Lower lobe of right lung (tissue), 2 donors: ENCODE measurements around the gene LPCAT2. TPM values are rescaled to one million over a fixed set of nuclear protein-coding genes. Genes with fewer than 3 reads are reported as not detected.
"Not testable (repeated sequence)": the region's sequence is repeated elsewhere in the genome, so short reads cannot be mapped to it uniquely, and the experiment has no call there.

Experiments used
- ATAC-seq, 2 donors: fragments of 200-7000 bp; cut with Tn5 transposase; one replicate each; pipeline ENCODE4 v1.9.1; 2020 to 2022; ENCODE audit warnings: mild to moderate bottlenecking in 2 of 2, moderate library complexity in 2 of 2
- DNase-seq: peaks from one replicate; pipeline ENCODE4 v3.0.0-alpha.2; 2020
- H3K27ac ChIP-seq: fragments of 200-600 bp; one replicate; pipeline ENCODE4 v1.8.0; 2022
- H3K27me3 ChIP-seq: fragments of 200-600 bp; one replicate; pipeline ENCODE4 v1.8.0; 2022; ENCODE audit warnings: low read depth
- H3K36me3 ChIP-seq: fragments of 200-600 bp; one replicate; pipeline ENCODE4 v1.8.0; 2022; ENCODE audit warnings: mild to moderate bottlenecking
- H3K4me1 ChIP-seq: fragments of 200-600 bp; one replicate; pipeline ENCODE4 v1.8.0; 2022
- H3K4me3 ChIP-seq: fragments of 200-600 bp; one replicate; pipeline ENCODE4 v1.8.0; 2022; ENCODE audit warnings: mild to moderate bottlenecking
- H3K9me3 ChIP-seq: fragments of 200-600 bp; one replicate; pipeline ENCODE4 v1.8.0; 2022
- CTCF ChIP-seq: fragments of 200-600 bp; IDR thresholded peaks from one replicate; pipeline ENCODE4 v1.8.0; 2022; ENCODE audit warnings: antibody characterized with exemption, mild to moderate bottlenecking
- intact Hi-C: fragments of 100-400 bp; cut with DNase I; formaldehyde crosslinking; loops from one replicate; pipeline ENCODE4 v1.11.0; 2022
- total RNA-seq: library from RNA; stranded (reverse); fragmentation: NEBNext Ultra II Directional; extraction: Animal tissue kit (Norgen Biotek cat#: 25700); gene quantifications from one replicate; pipeline ENCODE4 v1.2.1, GENCODE V29; 2021
- donor health status: DM: no; HTN: yes; CAD: no; lungs with severe emphysema.

Gene LPCAT2
- total RNA-seq, 1 donor from 2014 or later: 35.8 TPM

- no peaks in the 10 kb centered on the region for H3K27me3 ChIP-seq
- intact Hi-C loops: no loop called here
- no peak for TF ChIP-seq CTCF
- H3K4me1 ChIP-seq: no peaks in the 10 kb centered on the region
- no peaks in the 10 kb centered on the region for H3K9me3 ChIP-seq
- H3K4me3 ChIP-seq: no peak overlapping the region
- DNase-seq (no peak), ATAC-seq (no peak)
- H3K27ac ChIP-seq: no peak overlapping the region
- no peaks in the 10 kb centered on the region for H3K36me3 ChIP-seq
Observed at GRCh38 chr16:55597928-55598327, 89.1 kb downstream of the LPCAT2 start.

GRCh38 chr16:55605754-55606336, 97.0 kb downstream of the LPCAT2 start:
- no peak for DNase-seq
- no peak for ATAC-seq
- intact Hi-C loops: no loop called here
- Histone ChIP-seq H3K27ac (no peak overlapping the region), H3K36me3 (no peaks in the 10 kb centered on the region), H3K4me1 (no peaks in the 10 kb centered on the region), H3K4me3 (no peak overlapping the region), H3K9me3 (no peaks in the 10 kb centered on the region), H3K27me3 (no peaks in the 10 kb centered on the region)
- no peak for TF ChIP-seq CTCF

DNA sequence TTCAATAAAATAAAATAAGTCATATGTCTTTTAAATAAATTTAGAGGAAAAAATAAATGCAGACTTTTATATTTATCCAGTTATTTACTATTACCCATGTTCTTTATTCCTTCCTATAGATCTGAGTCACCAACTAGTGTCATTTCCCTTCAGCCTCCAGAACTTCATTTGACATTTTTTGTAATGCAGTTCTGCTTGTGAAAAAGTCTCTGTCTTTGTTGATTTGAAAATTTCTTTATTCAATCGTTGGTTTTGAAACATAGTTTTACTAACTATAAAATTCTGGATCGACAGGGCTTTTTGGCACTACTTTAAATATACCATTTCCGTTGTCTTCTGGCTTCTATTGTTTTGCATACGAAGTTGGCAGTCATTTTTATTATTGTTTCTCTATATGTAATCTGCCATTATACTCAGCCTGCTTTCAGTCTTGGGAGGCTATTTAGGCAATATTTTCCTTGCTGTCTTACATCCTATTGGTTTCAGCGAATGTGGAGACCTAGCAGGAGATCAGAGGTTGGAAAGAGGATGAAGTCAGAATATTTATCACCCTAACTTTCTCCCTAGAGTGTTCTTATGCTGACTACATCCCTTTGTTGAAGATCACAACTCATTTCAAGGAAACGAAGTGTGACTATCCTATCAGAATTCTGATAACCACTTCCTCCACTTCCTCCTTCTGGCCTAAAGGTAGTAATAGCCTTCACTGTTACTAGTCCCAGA, 104.9 kb downstream of the LPCAT2 start:
- Histone ChIP-seq H3K27me3 (no peaks in the 10 kb centered on the region), H3K4me1 (no peaks in the 10 kb centered on the region), H3K36me3 (no peaks in the 10 kb centered on the region), H3K4me3 (no peak overlapping the region), H3K27ac (no peak overlapping the region), H3K9me3 (no peaks in the 10 kb centered on the region)
- intact Hi-C loops: no loop called here
- ATAC-seq (no peak), DNase-seq (no peak)
- TF ChIP-seq CTCF: no peak

DNA sequence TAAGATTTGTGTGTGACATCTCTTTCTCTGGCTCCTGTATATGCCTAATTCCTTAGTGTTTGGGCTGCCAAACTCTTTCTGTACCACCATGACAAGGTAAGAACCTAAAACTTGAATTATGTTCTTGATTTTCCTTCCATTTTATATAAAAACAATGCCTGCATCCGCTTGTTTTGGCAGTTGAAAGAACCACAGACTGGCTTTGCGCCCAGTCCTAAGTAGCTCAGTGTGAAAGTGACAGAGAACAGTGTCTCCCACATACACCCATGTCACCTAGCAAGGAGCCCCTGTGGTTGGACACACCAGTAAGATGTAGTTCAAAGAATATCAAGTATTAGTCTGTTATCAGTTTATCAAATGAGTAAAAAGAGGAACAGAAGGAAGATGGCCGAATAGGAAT, 106.2 kb downstream of the LPCAT2 start:
- Histone ChIP-seq H3K36me3 (no peaks in the 10 kb centered on the region), H3K4me3 (no peak overlapping the region), H3K9me3 (no peaks in the 10 kb centered on the region), H3K27me3 (no peaks in the 10 kb centered on the region), H3K4me1 (no peaks in the 10 kb centered on the region), H3K27ac (no peak overlapping the region)
- intact Hi-C loops: no loop called here
- TF ChIP-seq CTCF: no peak
- DNase-seq (no peak), ATAC-seq (no peak)

DNA sequence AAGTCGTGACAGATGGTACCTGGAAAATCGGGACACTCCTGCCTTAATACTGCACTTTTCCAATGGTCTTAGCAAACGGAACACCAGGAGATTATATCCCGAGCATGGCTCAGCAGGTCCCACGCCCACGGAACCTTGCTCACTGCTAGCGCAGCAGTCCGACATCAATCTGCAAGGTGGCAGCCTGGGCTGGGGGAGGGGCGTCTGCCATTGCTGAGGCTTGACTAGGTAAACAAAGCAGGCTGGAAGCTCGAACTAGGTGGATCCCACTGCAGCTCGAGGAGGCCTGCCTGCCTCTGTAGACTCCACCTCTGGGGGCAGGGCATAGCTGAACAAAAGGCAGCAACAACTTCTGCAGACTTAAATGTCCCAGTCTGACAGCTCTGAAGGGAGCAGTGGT, 106.8 kb downstream of the LPCAT2 start:
- H3K4me3 ChIP-seq, H3K27me3 ChIP-seq, H3K4me1 ChIP-seq, ATAC-seq, H3K36me3 ChIP-seq, H3K27ac ChIP-seq, intact Hi-C loops, DNase-seq, H3K9me3 ChIP-seq: not testable (repeated sequence)

- Histone ChIP-seq H3K27me3 (no peaks in the 10 kb centered on the region), H3K27ac (no peak overlapping the region), H3K4me3 (no peak overlapping the region), H3K9me3 (no peaks in the 10 kb centered on the region), H3K36me3 (no peaks in the 10 kb centered on the region), H3K4me1 (no peaks in the 10 kb centered on the region)
- ATAC-seq: no peak
- no peak for TF ChIP-seq CTCF
- intact Hi-C loops: no loop called here
- no peak for DNase-seq
Observed at GRCh38 chr16:55621771-55622170, 112.9 kb downstream of the LPCAT2 start.
